ENCODE measurements around the gene FUCA1.
"Not testable (repeated sequence)": the region's sequence is repeated elsewhere in the genome, so short reads cannot be mapped to it uniquely, and the experiment has no call there.

The FUCA1 gene

GRCh38 chr1:23905461-23906025, 37.5 kb upstream of the FUCA1 start:
- ChIA-PET CTCF (no interaction called here), POLR2A (no interaction called here)
- DNase-seq (ENCODE audit: extremely low spot score) = no peak
- no peak for TF ChIP-seq FOXA1 (IDR thresholded peaks at IDR 0.05)
- TF ChIP-seq ARNT (IDR thresholded peaks at IDR 0.05) = no peak
- no peak for TF ChIP-seq SUZ12 (IDR thresholded peaks at IDR 0.05)
- TF ChIP-seq FOXM1 (IDR thresholded peaks at IDR 0.05; ENCODE audit: borderline replicate concordance) = no peak
- TF ChIP-seq NFRKB (IDR thresholded peaks at IDR 0.05) = no peak
- TF ChIP-seq SP1 (IDR thresholded peaks at IDR 0.05) = no peak
- TF ChIP-seq FOXK2 (IDR thresholded peaks at IDR 0.05) = no peak
- TF ChIP-seq PKNOX1 (IDR thresholded peaks at IDR 0.05) = no peak
- TF ChIP-seq L3MBTL2 (conservative IDR thresholded peaks at IDR 0.05) = no peak
- TF ChIP-seq ELF4 (IDR thresholded peaks at IDR 0.05) = no peak
- no peak for TF ChIP-seq TARDBP (IDR thresholded peaks at IDR 0.05)
- TF ChIP-seq LEF1 (IDR thresholded peaks at IDR 0.05; ENCODE audit: borderline replicate concordance) = no peak
- TF ChIP-seq CTBP1 (IDR thresholded peaks at IDR 0.05; ENCODE audit: borderline replicate concordance) = no peak
- TF ChIP-seq HDGF (IDR thresholded peaks at IDR 0.05; ENCODE audit: borderline replicate concordance) = no peak
- no peak for TF ChIP-seq ZNF384 (IDR thresholded peaks at IDR 0.05)

GRCh38 chr1:23904748-23905357, 36.8 kb upstream of the FUCA1 start:
- CTCF ChIA-PET = no interaction called here
- no peak for DNase-seq (ENCODE audit: extremely low spot score)
- POLR2A ChIA-PET = no interaction called here
- no peak for TF ChIP-seq TARDBP (IDR thresholded peaks at IDR 0.05)
- TF ChIP-seq BHLHE40 (IDR thresholded peaks at IDR 0.05; ENCODE audit: borderline replicate concordance) = no peak
- TF ChIP-seq CTBP1 (IDR thresholded peaks at IDR 0.05; ENCODE audit: borderline replicate concordance) = no peak
- no peak for TF ChIP-seq L3MBTL2 (conservative IDR thresholded peaks at IDR 0.05)
- TF ChIP-seq ARNT (IDR thresholded peaks at IDR 0.05) = no peak
- no peak for TF ChIP-seq FOXA1 (IDR thresholded peaks at IDR 0.05)
- no peak for TF ChIP-seq SUZ12 (IDR thresholded peaks at IDR 0.05)
- TF ChIP-seq SP1 (IDR thresholded peaks at IDR 0.05) = no peak
- TF ChIP-seq ELF4 (IDR thresholded peaks at IDR 0.05) = no peak
- TF ChIP-seq HDGF (IDR thresholded peaks at IDR 0.05; ENCODE audit: borderline replicate concordance) = no peak
- no peak for TF ChIP-seq PKNOX1 (IDR thresholded peaks at IDR 0.05)
- TF ChIP-seq FOXK2 (IDR thresholded peaks at IDR 0.05) = no peak
- TF ChIP-seq LEF1 (IDR thresholded peaks at IDR 0.05; ENCODE audit: borderline replicate concordance) = no peak
- no peak for TF ChIP-seq FOXM1 (IDR thresholded peaks at IDR 0.05; ENCODE audit: borderline replicate concordance)
- TF ChIP-seq NFRKB (IDR thresholded peaks at IDR 0.05) = no peak
- no peak for TF ChIP-seq ZNF384 (IDR thresholded peaks at IDR 0.05)

GRCh38 chr1:23903754-23904153, 35.7 kb upstream of the FUCA1 start:
- ChIA-PET CTCF (no interaction called here), POLR2A (no interaction called here)
- no peak for DNase-seq (ENCODE audit: extremely low spot score)
- no peak for TF ChIP-seq BHLHE40 (IDR thresholded peaks at IDR 0.05; ENCODE audit: borderline replicate concordance)
- TF ChIP-seq HDGF (IDR thresholded peaks at IDR 0.05; ENCODE audit: borderline replicate concordance) = no peak
- TF ChIP-seq ELF4 (IDR thresholded peaks at IDR 0.05) = no peak
- no peak for TF ChIP-seq LEF1 (IDR thresholded peaks at IDR 0.05; ENCODE audit: borderline replicate concordance)
- TF ChIP-seq L3MBTL2 (conservative IDR thresholded peaks at IDR 0.05) = no peak
- no peak for TF ChIP-seq SP1 (IDR thresholded peaks at IDR 0.05)

GRCh38 chr1:23902321-23903278, 34.5 kb upstream of the FUCA1 start:
- no peak for DNase-seq (ENCODE audit: extremely low spot score)
- TF ChIP-seq PKNOX1 (IDR thresholded peaks at IDR 0.05) (no peak), LEF1 (IDR thresholded peaks at IDR 0.05; ENCODE audit: borderline replicate concordance) (no peak), HDGF (IDR thresholded peaks at IDR 0.05; ENCODE audit: borderline replicate concordance) (no peak), ZNF384 (IDR thresholded peaks at IDR 0.05) (no peak), CTBP1 (IDR thresholded peaks at IDR 0.05; ENCODE audit: borderline replicate concordance) (no peak), SP1 (IDR thresholded peaks at IDR 0.05) (no peak), SUZ12 (IDR thresholded peaks at IDR 0.05) (no peak), ELF4 (IDR thresholded peaks at IDR 0.05) (no peak)
- CTCF ChIA-PET = no interaction called here
- POLR2A ChIA-PET = no interaction called here

- DNase-seq (ENCODE audit: extremely low spot score); POLR2A ChIA-PET: not testable (repeated sequence)
- CTCF ChIA-PET = interaction anchor here (0.8 kb wide), 1 partner anchor 9 kb away, joined by 5 read pairs; no protein-coding TSS in a partner anchor
Measured at GRCh38 chr1:23900017-23900416, 31.9 kb upstream of the FUCA1 start.

DNA sequence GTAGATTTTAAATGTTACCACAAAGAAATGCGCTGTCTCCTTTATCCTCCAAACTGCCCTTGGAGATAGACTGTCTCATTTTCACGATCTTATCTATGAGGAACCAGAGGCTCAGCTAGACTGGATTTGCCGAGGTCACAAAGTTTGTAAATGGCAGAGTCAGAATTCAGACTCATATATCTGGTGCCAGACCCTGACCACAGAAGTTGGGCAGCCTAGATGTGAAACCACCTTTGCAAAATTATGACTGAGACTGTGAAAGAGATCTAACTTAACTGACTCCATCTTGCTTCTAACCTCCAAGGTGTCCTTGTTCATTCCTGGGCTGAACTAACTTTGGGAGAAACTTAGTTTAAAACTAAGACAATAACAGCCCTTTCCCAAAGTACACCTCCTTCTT, 31.0 kb upstream of the FUCA1 start:
- POLR2A ChIA-PET = no interaction called here
- no peak for TF ChIP-seq FOXK2 (IDR thresholded peaks at IDR 0.05)
- TF ChIP-seq NFRKB (IDR thresholded peaks at IDR 0.05) = no peak
- TF ChIP-seq FOXA1 (IDR thresholded peaks at IDR 0.05) = no peak
- TF ChIP-seq SP1 (IDR thresholded peaks at IDR 0.05) = no peak
- TF ChIP-seq ELF4 (IDR thresholded peaks at IDR 0.05) = no peak
- TF ChIP-seq ZNF384 (IDR thresholded peaks at IDR 0.05) = no peak
- no peak for TF ChIP-seq FOXM1 (IDR thresholded peaks at IDR 0.05; ENCODE audit: borderline replicate concordance)
- no peak for TF ChIP-seq TARDBP (IDR thresholded peaks at IDR 0.05)
- no peak for TF ChIP-seq ARNT (IDR thresholded peaks at IDR 0.05)
- TF ChIP-seq CTBP1 (IDR thresholded peaks at IDR 0.05; ENCODE audit: borderline replicate concordance) = no peak
- TF ChIP-seq LEF1 (IDR thresholded peaks at IDR 0.05; ENCODE audit: borderline replicate concordance) = no peak
- no peak for TF ChIP-seq SUZ12 (IDR thresholded peaks at IDR 0.05)
- no peak for TF ChIP-seq PKNOX1 (IDR thresholded peaks at IDR 0.05)
- no peak for TF ChIP-seq BHLHE40 (IDR thresholded peaks at IDR 0.05; ENCODE audit: borderline replicate concordance)
- TF ChIP-seq HDGF (IDR thresholded peaks at IDR 0.05; ENCODE audit: borderline replicate concordance) = no peak
- no peak for TF ChIP-seq L3MBTL2 (conservative IDR thresholded peaks at IDR 0.05)
- no peak for DNase-seq (ENCODE audit: extremely low spot score)
- CTCF ChIA-PET = no interaction called here
